ENCODE data around the gene RAB40B.

Gene RAB40B

GRCh38 chr17:82611140-82612058, 87.1 kb downstream of the RAB40B start:
- no peak for FAIRE-seq

- no peak for FAIRE-seq
These were observed 88.8 kb downstream of the RAB40B start for GRCh38 chr17:82609655-82610054.

- no peak for FAIRE-seq
These were observed 89.7 kb downstream of the RAB40B start for GRCh38 chr17:82608816-82609215.

DNA sequence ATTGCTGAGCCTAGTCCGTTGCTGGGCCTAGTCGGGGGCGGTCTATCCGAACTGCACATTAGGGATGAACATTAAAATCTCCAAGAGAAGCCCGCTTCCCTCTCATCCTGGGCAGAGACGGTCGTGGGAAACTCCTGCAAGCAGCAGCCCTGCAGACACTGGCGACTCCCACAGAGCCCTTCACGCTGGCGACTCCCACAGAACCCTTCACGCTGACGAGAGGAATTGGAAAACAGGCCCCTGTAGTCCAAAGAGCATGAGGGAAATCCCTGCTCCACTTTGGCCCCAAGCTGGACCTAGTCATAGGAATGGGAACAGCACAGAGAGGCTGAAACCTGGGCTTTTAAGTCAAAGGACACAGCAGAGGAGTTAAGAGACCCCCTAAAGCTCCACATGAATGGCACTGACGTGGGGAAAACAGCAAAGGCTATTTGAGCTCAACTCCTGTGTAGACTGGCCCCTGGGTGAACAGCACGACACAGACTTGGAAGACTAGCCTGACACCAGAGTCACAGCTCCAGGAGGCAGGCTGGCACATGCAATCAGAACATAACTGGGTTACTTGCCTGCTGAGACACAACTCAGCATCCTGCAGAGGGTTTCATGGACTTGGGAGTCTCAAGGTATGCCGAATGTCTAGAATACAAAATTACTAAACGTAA, 92.4 kb downstream of the RAB40B start:
- no peak for FAIRE-seq

All from TTC549 (cell line).